NCI-H2107 treated with DMSO at 0.1 percent for 48 hours (cell line): Measurements from ENCODE around the gene PPP1R1A.
A peak's percentile ranks its signal among the peaks of the same experiment; 100 is the strongest.

Experiments
- DNase-seq: peaks from one replicate; lab custom pipeline; 2025; ENCODE audit not compliant: unreplicated experiment; lab: John Stamatoyannopoulos, UW

Gene PPP1R1A

GRCh38 chr12:54572881-54573280, 15.6 kb downstream of the PPP1R1A start:
- no peak for DNase-seq

DNA sequence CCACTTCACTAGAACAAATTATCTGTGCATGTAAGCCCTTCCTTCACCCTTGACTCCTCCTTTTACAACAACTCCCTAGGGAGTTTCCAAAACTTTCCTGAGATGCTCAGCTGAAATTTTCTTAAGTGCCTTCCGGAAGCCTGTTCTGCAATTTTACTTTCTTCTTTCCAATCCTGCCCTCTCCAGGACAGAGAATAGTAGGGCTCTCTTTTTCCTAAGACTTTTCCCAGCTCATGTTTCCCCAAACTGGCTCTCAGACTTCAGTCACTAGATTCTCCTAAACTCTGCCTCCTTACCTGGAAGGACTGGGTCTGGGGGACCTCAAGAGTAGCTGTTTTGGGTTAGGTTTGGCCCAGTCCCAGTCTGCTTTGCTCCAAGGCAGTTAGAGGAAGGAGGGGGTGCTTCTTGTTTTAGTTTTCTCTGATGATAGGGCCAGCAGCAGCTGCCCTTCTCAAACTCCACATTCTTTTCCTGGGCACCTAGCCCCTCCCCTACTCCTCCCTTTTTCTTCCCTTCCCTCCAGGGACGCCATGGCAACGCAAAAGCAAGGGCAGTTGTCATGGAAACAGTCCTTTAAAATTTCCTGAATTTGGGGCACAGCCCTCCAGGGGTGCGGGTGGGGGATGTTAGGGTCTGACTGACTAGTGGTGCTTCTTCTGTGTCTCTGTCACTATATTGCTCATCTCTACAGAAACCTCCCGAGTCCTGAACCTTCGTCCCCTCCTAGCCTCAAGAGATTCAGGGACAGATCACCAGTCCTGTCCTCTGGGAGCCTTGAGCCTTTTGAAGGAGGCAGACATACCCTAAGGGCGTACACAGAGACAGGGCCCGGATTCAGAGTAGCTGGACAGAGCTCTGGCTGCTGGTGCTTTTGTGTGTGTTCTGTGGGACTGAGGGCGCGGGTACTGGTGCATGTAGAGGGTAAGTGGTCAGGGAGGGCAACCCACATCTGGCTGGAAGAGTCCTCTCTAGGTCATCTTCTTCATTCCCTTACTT, 17.0 kb downstream of the PPP1R1A start:
- no peak for DNase-seq

GRCh38 chr12:54569995-54570528, 18.4 kb downstream of the PPP1R1A start:
- DNase-seq: no peak

- no peak for DNase-seq
These were observed 19.4 kb downstream of the PPP1R1A start for GRCh38 chr12:54569072-54569471.

DNA sequence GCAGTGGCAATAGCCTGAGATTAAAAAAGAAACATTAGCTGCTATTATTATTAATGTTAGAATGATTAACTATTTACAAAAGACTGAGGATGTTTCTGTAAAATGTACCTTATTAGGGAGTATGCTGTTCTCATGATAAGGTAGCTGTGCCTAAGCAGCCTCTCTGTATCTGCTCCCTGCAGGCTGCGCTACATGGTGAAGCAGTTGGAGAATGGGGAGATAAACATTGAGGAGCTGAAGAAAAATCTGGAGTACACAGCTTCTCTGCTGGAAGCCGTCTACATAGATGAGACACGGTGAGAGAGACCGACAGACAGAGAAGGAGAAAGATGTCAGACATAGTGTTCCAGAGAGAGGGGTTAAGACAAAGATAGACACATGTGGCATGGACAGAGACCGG, 21.7 kb downstream of the PPP1R1A start:
- DNase-seq: no peak

DNA sequence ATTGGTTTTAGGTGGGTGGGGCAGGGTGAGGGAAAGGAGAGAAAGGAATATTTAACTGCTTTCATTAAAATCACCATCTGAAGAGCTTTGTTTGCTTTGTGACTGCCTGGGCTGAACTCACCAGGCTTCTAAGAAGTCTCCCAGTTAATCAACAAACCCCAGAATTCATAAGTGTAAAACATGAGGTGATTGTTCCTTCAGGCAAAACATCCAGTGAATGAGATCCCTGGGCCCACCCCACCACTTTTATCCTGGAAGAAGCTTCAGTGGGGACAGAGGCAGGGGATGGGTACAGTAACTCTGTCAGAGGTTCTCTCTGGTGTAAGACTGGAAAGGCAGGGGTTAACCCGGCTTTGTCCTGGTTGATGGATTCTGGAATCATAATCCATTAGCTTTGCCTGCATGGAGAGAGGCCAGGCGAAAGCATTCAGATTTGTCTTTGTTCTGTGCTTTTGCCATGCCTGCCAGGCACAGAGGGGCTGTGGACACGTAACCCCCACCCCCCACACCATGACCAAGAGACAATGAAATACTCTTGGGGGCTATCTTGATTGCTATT, 22.4 kb downstream of the PPP1R1A start:
- DNase-seq: no peak

DNA sequence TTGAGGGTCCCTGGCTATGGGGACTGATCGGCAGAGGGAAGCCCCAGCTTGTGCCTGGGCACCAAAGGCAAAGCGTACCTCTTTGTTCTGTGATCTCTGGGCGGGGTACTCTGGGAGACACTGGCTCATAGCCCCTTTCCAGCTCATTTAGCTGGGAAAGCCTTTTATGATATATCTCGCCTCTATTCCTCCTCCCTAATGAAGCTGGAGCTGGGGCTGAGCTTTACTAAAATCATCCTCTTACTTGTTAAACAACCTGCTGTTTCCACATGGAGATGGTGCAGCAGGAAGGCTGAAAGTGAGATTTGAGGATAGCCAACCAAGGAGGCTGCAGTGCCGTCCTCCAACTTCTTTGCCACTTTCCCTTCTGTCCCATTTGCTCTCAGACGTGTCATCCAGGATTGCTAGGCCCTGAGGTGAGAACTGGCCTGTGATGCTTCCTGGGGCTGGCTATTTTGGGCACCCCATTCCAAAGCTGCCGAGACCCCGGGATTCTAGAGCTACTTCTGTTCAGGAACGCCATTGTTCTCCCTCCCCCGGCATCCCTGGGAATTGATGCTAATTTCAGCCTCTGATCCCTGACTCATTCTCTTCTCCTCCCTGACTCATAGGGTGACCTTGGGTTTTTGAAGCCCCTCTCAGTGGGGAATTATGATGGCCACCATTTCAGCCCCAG, 23.0 kb downstream of the PPP1R1A start:
- DNase-seq: no peak

DNA sequence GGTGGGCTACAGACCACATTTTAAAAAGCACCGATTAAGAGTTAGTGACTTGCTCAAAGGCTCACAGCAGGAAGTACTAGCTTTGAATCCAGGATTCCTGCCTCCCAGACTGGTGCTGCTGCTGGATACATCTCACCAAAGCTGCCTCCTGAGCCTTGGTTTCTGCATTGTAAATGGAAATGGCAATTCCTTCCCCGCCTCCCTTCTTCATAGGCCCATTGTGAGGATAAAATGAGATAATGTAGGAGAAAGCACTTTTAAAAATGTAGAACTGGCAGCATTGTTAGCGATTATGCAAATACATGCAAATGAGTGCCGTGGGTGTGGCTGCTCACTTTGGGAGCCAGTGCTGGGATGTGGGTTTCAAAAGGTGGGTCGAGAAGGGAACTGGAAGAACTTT, 23.7 kb downstream of the PPP1R1A start:
- DNase-seq: no peak

GRCh38 chr12:54563787-54564186, 24.7 kb downstream of the PPP1R1A start:
- no peak for DNase-seq

GRCh38 chr12:54562750-54563356, 25.6 kb downstream of the PPP1R1A start:
- no peak for DNase-seq

DNA sequence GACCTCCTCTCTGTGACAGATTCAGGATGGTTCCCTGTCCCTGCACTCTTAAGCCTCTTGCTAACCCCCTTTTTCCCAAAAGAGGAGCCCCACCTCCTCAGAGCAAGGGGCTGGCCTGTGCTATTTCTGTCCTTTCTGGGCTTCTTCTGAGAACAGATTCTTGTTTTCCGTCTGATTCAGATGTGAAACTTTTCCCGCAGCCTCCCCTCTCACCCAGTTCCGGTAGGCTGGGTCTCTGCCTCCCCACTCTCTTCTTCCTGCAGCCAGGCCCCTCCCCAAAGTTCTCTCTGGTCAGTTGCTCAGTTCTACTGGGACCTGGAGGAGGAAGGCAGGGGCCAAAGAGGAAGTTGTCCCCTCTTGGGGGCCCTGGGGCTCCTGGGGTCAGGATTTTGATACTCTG, 27.3 kb downstream of the PPP1R1A start:
- DNase-seq: no peak

GRCh38 chr12:54560374-54560858, 28.0 kb downstream of the PPP1R1A start:
- peak; percentile 14 for DNase-seq

- no peak for DNase-seq
These were observed 29.7 kb downstream of the PPP1R1A start for GRCh38 chr12:54558759-54559158.

DNA sequence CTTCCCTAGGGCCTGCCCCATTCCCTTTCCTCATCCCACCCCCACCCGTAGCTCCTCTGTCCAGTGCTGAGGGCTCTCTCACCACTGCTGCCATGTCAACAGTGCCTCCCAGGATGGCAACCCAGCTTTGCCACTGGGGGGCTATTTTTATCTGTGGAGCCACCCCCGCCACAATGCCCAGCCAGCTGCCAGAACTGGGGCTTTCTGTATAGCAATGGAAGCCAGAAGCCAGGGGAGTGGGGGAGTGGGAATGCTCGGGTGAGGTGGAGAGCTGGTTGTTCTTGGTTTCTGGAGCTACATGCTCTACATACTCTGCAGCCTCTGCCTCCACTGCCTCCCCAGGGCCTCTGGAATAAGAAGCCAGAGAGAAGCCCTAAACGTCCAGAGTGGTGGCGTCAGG, 30.1 kb downstream of the PPP1R1A start:
- DNase-seq: no peak

- DNase-seq: no peak
These were observed 32.7 kb downstream of the PPP1R1A start for GRCh38 chr12:54555670-54556257.

DNA sequence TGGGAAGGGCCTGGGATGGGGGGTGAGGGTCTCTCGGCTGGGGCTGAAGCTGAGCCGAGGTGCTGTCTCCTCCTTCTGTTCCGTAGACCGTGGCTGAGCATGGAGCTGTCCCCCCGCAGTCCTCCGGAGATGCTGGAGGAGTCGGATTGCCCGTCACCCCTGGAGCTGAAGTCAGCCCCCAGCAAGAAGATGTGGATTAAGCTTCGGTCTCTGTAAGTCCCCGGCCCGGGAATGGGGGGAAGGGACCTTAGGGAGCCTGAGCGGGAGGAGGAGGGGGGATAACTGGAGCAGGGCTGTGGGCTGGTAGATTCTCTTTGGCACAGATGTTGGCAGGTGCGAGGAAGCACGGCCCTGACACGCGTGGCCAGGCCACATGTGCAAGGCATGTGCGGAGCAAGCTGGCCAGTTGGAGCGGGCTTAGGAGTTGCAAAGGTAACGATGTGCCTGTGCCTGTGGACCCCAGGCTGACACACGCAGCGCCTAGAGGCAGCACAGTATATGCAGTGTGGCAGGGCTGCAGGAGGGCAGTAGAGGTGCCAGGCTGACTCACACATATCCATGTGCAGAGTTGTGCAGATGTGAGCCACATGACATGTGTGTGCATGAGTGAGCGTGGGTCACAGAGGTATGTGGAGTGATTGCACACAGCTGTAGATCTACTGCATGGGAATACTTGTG, 38.5 kb downstream of the PPP1R1A start:
- no peak for DNase-seq

GRCh38 chr12:54546511-54546910, 41.9 kb downstream of the PPP1R1A start:
- no peak for DNase-seq

DNA sequence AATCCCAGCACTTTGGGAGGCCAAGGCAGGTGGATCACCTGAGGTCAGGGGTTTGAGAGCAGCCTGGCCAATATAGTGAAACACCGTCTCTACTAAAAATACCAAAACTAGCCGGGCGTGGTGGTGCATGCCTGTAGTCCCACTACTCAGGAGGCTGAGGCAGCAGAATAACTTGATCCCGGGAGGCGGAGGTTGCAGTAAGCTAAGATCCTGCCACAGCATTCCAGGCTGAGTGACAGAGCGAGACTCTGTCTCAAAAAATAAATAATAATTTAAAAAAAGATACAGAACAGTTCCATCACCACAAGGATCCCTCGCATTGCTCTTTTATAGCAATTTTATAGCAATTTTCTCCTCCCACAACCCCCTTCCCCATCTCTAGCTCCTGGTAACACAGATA, 43.7 kb downstream of the PPP1R1A start:
- no peak for DNase-seq

DNA sequence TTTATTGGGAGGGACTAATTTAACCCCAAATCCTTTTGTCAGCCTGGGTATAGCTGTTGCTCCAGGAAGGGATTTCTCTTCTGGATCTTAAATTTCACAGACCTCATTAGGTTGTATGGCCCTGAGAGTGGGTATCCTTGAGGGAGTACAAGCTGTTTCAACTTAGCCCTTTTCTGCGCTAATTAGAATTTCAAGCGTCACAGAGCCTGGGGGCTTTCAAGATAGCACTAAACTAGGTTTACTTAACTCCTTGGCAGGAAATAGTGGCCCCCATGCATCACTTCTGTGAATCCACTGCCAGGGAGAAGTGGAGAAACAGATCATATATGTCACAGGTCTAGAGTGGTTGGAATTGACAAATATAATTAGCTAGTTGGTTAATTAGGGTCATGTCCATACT, 44.9 kb downstream of the PPP1R1A start:
- no peak for DNase-seq

DNA sequence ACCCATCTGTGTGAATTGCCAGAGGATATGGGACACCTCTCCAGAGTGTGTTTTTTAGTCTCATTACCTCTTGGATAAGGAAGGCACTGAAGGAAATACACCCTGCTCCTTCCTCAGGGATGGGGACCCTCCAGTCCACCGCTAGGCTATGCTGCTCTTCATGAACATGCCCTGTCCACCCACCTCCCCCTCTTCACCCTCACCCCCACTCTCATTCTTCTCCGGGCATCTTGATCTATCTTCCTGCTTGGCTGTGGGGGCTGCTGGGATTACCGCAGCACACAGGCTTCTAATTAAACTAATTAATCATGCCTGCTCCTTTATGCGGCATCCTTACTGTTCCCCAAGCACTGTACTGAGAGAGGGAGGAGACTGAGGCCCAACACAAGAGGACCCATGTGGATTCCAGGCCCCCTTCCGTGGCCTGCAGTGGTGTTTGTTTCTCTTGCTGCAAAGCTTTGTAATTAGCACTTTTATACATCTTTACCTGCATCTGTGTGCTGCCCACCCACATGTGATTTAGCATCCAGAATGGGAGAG, 46.6 kb downstream of the PPP1R1A start:
- no peak for DNase-seq
